Neuronal stem cell (in vitro differentiated cells): ENCODE results near the gene SLIT3.

Experiments used
- DNase-seq: peaks from one replicate; pipeline ENCODE4 v3.0.0-alpha.2; 2013; ENCODE audit warnings: low spot score
- H2AFZ ChIP-seq: one replicate; pipeline ENCODE4 v1.6.1; 2013; ENCODE audit warnings: mild to moderate bottlenecking, low read length, inconsistent platforms
- H2AK5ac ChIP-seq: 2 replicates; pipeline ENCODE4 v1.6.1; 2013; ENCODE audit warnings: low read depth, mild to moderate bottlenecking, inconsistent platforms, low read length, moderate library complexity, mixed read lengths
- H2BK120ac ChIP-seq: 2 replicates; pipeline ENCODE4 v1.6.1; 2013; ENCODE audit warnings: low read depth, mild to moderate bottlenecking, inconsistent platforms, low read length, moderate library complexity, mixed read lengths
- H2BK12ac ChIP-seq: one replicate; pipeline ENCODE4 v1.6.1; 2013; ENCODE audit warnings: low read length, inconsistent platforms
- H2BK15ac ChIP-seq: 2 replicates; pipeline ENCODE4 v1.6.1; 2013; ENCODE audit warnings: mild to moderate bottlenecking, low read length, inconsistent platforms, mixed read lengths
- H2BK5ac ChIP-seq: one replicate; pipeline ENCODE4 v1.6.1; 2013; ENCODE audit warnings: inconsistent platforms, mild to moderate bottlenecking, low read length, moderate library complexity
- H3K14ac ChIP-seq: one replicate; pipeline ENCODE4 v1.6.1; 2013; ENCODE audit warnings: low read length, inconsistent platforms
- H3K18ac ChIP-seq: 2 replicates; pipeline ENCODE4 v1.6.1; 2013; ENCODE audit warnings: low read length, inconsistent platforms
- H3K23ac ChIP-seq: 2 replicates; pipeline ENCODE4 v1.6.1; 2013; ENCODE audit warnings: low read depth, mild to moderate bottlenecking, mixed read lengths, low read length, inconsistent platforms; ENCODE audit not compliant: poor library complexity
- H3K27ac ChIP-seq: replicated peaks from 3 replicates; pipeline ENCODE4 v1.5.1; 2013; ENCODE audit warnings: low read length, inconsistent platforms
- H3K27me3 ChIP-seq, 3 experiments: 2 replicates each; pipeline ENCODE4 v1.6.1; 2013; ENCODE audit warnings: low read length in 3 of 3, mild to moderate bottlenecking in 2 of 3, inconsistent platforms in 1 of 3, low read depth in 1 of 3, mixed read lengths in 1 of 3, moderate library complexity in 1 of 3; ENCODE audit not compliant: control insufficient read depth in 3 of 3, insufficient read depth in 3 of 3
- H3K36me3 ChIP-seq, 2 donors: replicated peaks in 1 of 2; 2 replicates each; pipeline ENCODE4 v1.6.1; 2013; ENCODE audit warnings: low read length in 2 of 2; ENCODE audit not compliant: control insufficient read depth in 2 of 2, insufficient read depth in 2 of 2
- H3K4ac ChIP-seq: 2 replicates; pipeline ENCODE4 v1.6.1; 2013; ENCODE audit warnings: inconsistent platforms, mild to moderate bottlenecking, low read length, moderate library complexity
- H3K4me1 ChIP-seq, 2 donors: 1 replicate in 1 of 2; 2 replicates in 1 of 2; pipeline ENCODE4 v1.6.1; 2013; ENCODE audit warnings: low read length in 2 of 2, low read depth in 1 of 2; ENCODE audit not compliant: control insufficient read depth in 2 of 2, insufficient read depth in 1 of 2
- H3K4me2 ChIP-seq: one replicate; pipeline ENCODE4 v1.6.1; 2013; ENCODE audit warnings: mild to moderate bottlenecking, low read length, inconsistent platforms; ENCODE audit not compliant: insufficient read depth, poor library complexity, severe bottlenecking
- H3K4me3 ChIP-seq, 2 donors: 2 replicates each; pipeline ENCODE4 v1.5.1; 2013; ENCODE audit warnings: low read length in 2 of 2, mild to moderate bottlenecking in 2 of 2, inconsistent platforms in 1 of 2, moderate library complexity in 1 of 2
- H3K79me1 ChIP-seq: one replicate; pipeline ENCODE4 v1.6.1; 2013; ENCODE audit warnings: low read depth, mild to moderate bottlenecking, inconsistent platforms, low read length, moderate library complexity
- H3K9ac ChIP-seq: one replicate; pipeline ENCODE4 v1.6.1; 2013; ENCODE audit warnings: mild to moderate bottlenecking, low read depth, low read length, inconsistent platforms; ENCODE audit not compliant: poor library complexity
- H3K9me3 ChIP-seq, 2 donors: replicated peaks in 1 of 2; 2 replicates each; pipeline versions ENCODE3 to v1.6.1; 2013; ENCODE audit warnings: low read length in 2 of 2, mild to moderate bottlenecking in 2 of 2, inconsistent platforms in 1 of 2, low read depth in 1 of 2, mixed read lengths in 1 of 2, moderate library complexity in 1 of 2; ENCODE audit not compliant: control insufficient read depth in 2 of 2, insufficient read depth in 1 of 2
- H4K8ac ChIP-seq: one replicate; pipeline ENCODE4 v1.6.1; 2013; ENCODE audit warnings: low read depth, mild to moderate bottlenecking, inconsistent platforms, low read length, moderate library complexity
- H4K91ac ChIP-seq: one replicate; pipeline ENCODE4 v1.6.1; 2013; ENCODE audit warnings: low read length, low read depth, mild to moderate bottlenecking, inconsistent platforms; ENCODE audit not compliant: poor library complexity
- WGBS, 2 donors: extraction: QIAGEN DNeasy Blood & Tissue Kit; methylation state at CpG; one replicate each; pipeline ENCODE4 v1.1.7; 2013; ENCODE audit warnings: missing lambda C conversion rate in 2 of 2, mixed read lengths in 1 of 2; ENCODE audit not compliant: insufficient read length in 2 of 2, insufficient replicate concordance in 1 of 2; ENCODE audit errors: extremely low coverage in 2 of 2; 5-methylcytosine and 5-hydroxymethylcytosine counted together

SLIT3 gene

GRCh38 chr5:168790002-168790635, 510.8 kb downstream of the SLIT3 start:
- H4K91ac ChIP-seq, result no peak overlapping the region
- H3K9me3 ChIP-seq, result no peaks in the 10 kb centered on the region
- no peak for DNase-seq
- H3K27ac ChIP-seq, result no peak overlapping the region
- peaks cover 4 to 8% of the 10 kb centered on the region in 2 donors for H3K4me1 ChIP-seq
- no peak overlapping the region for H2AK5ac ChIP-seq
- H3K79me1 ChIP-seq, result no peaks in the 10 kb centered on the region
- H3K4me2 ChIP-seq, result no peak overlapping the region
- H2AFZ ChIP-seq, result peak overlapping the region; percentile 24
- H3K9ac ChIP-seq, result no peak overlapping the region
- no peaks in the 10 kb centered on the region for H3K27me3 ChIP-seq
- H3K36me3 ChIP-seq, result no peaks in the 10 kb centered on the region
- no peak overlapping the region for H2BK15ac ChIP-seq
- no peak overlapping the region for H2BK5ac ChIP-seq
- H2BK120ac ChIP-seq, result no peak overlapping the region
- no peak overlapping the region for H3K23ac ChIP-seq
- H4K8ac ChIP-seq, result no peak overlapping the region
- H3K4ac ChIP-seq, result no peak overlapping the region
- no peak overlapping the region for H3K18ac ChIP-seq
- no CpG with 5 or more reads among the region's 5 CpGs for WGBS, 2 donors
- H3K14ac ChIP-seq, result no peak overlapping the region
- no peak overlapping the region for H2BK12ac ChIP-seq
- no peak overlapping the region for H3K4me3 ChIP-seq

- Histone ChIP-seq H2BK5ac (no peak overlapping the region), H3K14ac (no peak overlapping the region), H3K27ac (no peak overlapping the region), H2AFZ (no peak overlapping the region), H2BK15ac (no peak overlapping the region), H4K91ac (no peak overlapping the region), H3K4me1 (peaks cover 4 to 7% of the 10 kb centered on the region in 2 donors), H3K79me1 (no peaks in the 10 kb centered on the region), H3K9me3 (no peaks in the 10 kb centered on the region), H2BK120ac (no peak overlapping the region), H4K8ac (no peak overlapping the region), H2BK12ac (no peak overlapping the region), H3K9ac (no peak overlapping the region), H3K4me2 (no peak overlapping the region), H2AK5ac (no peak overlapping the region), H3K27me3 (no peaks in the 10 kb centered on the region), H3K4me3 (no peak overlapping the region), H3K18ac (no peak overlapping the region), H3K4ac (no peak overlapping the region), H3K23ac (no peak overlapping the region), H3K36me3 (no peaks in the 10 kb centered on the region)
- WGBS, 2 donors, result no CpG with 5 or more reads among the region's 3 CpGs
- no peak for DNase-seq
Observed at GRCh38 chr5:168788786-168789185, 512.2 kb downstream of the SLIT3 start.

DNA sequence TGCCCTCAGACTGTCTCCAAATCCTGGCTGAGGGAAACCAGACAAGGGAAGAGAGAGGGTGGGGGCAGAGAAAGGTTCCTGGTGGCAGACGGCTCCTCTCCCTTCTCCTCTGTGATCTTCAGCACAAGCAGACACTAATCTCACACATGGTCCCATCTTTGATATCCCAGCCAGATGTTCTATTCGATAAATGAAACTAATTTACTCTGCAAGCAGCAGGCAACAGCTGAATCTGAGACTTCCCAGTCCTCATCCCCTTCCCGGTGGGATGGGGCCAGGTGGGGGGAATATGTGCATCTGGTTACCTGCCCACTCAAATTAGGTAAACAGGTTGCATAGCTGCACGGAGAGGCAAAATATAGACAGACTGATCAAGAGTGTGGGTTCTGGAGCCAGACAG, 512.8 kb downstream of the SLIT3 start:
- DNase-seq, result no peak
- no peaks in the 10 kb centered on the region for H3K36me3 ChIP-seq
- peaks cover 4 to 6% of the 10 kb centered on the region in 2 donors for H3K4me1 ChIP-seq
- H3K27ac ChIP-seq, result no peak overlapping the region
- H3K9ac ChIP-seq, result no peak overlapping the region
- no peak overlapping the region for H2BK15ac ChIP-seq
- no peaks in the 10 kb centered on the region for H3K79me1 ChIP-seq
- no peak overlapping the region for H3K23ac ChIP-seq
- no peak overlapping the region for H3K4ac ChIP-seq
- H2AK5ac ChIP-seq, result no peak overlapping the region
- H4K8ac ChIP-seq, result no peak overlapping the region
- H3K9me3 ChIP-seq, result no peaks in the 10 kb centered on the region
- no peak overlapping the region for H2BK5ac ChIP-seq
- H3K4me3 ChIP-seq, result no peak overlapping the region
- no peak overlapping the region for H3K18ac ChIP-seq
- no peak overlapping the region for H3K4me2 ChIP-seq
- no peak overlapping the region for H2AFZ ChIP-seq
- WGBS, 2 donors, result no CpG with 5 or more reads among the region's 4 CpGs
- H3K27me3 ChIP-seq, result no peaks in the 10 kb centered on the region
- no peak overlapping the region for H4K91ac ChIP-seq
- H2BK12ac ChIP-seq, result no peak overlapping the region
- no peak overlapping the region for H2BK120ac ChIP-seq
- H3K14ac ChIP-seq, result no peak overlapping the region

GRCh38 chr5:168786147-168786546, 514.8 kb downstream of the SLIT3 start:
- no peak overlapping the region for H2AFZ ChIP-seq
- no peak overlapping the region for H2BK5ac ChIP-seq
- WGBS, 2 donors, result no CpG with 5 or more reads among the region's 3 CpGs
- no peaks in the 10 kb centered on the region for H3K27me3 ChIP-seq
- H4K8ac ChIP-seq, result no peak overlapping the region
- H3K9ac ChIP-seq, result no peak overlapping the region
- no peak for DNase-seq
- no peak overlapping the region for H3K27ac ChIP-seq
- no peaks in the 10 kb centered on the region for H3K36me3 ChIP-seq
- peaks cover 7 to 8% of the 10 kb centered on the region in 2 donors for H3K4me1 ChIP-seq
- H2AK5ac ChIP-seq, result no peak overlapping the region
- H3K14ac ChIP-seq, result no peak overlapping the region
- no peak overlapping the region for H3K4ac ChIP-seq
- H3K4me2 ChIP-seq, result no peak overlapping the region
- no peaks in the 10 kb centered on the region for H3K9me3 ChIP-seq
- no peaks in the 10 kb centered on the region for H3K79me1 ChIP-seq
- no peak overlapping the region for H3K4me3 ChIP-seq
- H2BK12ac ChIP-seq, result no peak overlapping the region
- no peak overlapping the region for H3K23ac ChIP-seq
- no peak overlapping the region for H2BK120ac ChIP-seq
- no peak overlapping the region for H3K18ac ChIP-seq
- H2BK15ac ChIP-seq, result no peak overlapping the region
- no peak overlapping the region for H4K91ac ChIP-seq
